ENCODE data around the gene CACNG5. TPM values are rescaled to one million over a fixed set of nuclear protein-coding genes. Genes with fewer than 3 reads are reported as not detected.

Gene CACNG5
- polyA plus RNA-seq, 1 donor, result not detected

- no peak for DNase-seq (ENCODE audit: low read depth)
These were observed 12.9 kb upstream of the CACNG5 start for GRCh38 chr17:66822009-66822408.

- no peak for DNase-seq (ENCODE audit: low read depth)
These were observed 8.1 kb upstream of the CACNG5 start for GRCh38 chr17:66826856-66827255.

GRCh38 chr17:66829386-66829864 is 5.5 kb upstream of the CACNG5 start:
- peak; percentile 48 for DNase-seq (ENCODE audit: low read depth)

- no peak for DNase-seq (ENCODE audit: low read depth)
These were observed 5.0 kb upstream of the CACNG5 start for GRCh38 chr17:66829883-66830282.

- DNase-seq (ENCODE audit: low read depth), result no peak
These were observed 4.5 kb upstream of the CACNG5 start for GRCh38 chr17:66830451-66830850.

- no peak for DNase-seq (ENCODE audit: low read depth)
These were observed 3.3 kb upstream of the CACNG5 start for GRCh38 chr17:66831383-66832210.

- DNase-seq (ENCODE audit: low read depth), result no peak
These were observed 1.7 kb upstream of the CACNG5 start for GRCh38 chr17:66833201-66833600.

- DNase-seq (ENCODE audit: low read depth), result no peak
These were observed 445 bp upstream of the CACNG5 start for GRCh38 chr17:66834426-66834918.

GRCh38 chr17:66835476-66835875 is 559 bp downstream of the CACNG5 start:
- no peak for DNase-seq (ENCODE audit: low read depth)

- DNase-seq (ENCODE audit: low read depth), result no peak
These were observed 1.4 kb downstream of the CACNG5 start for GRCh38 chr17:66836063-66837005.

GRCh38 chr17:66837226-66837625 is 2.3 kb downstream of the CACNG5 start:
- DNase-seq (ENCODE audit: low read depth), result no peak

- no peak for DNase-seq (ENCODE audit: low read depth)
These were observed 3.2 kb downstream of the CACNG5 start for GRCh38 chr17:66837885-66838665.

GRCh38 chr17:66839616-66840015 is 4.7 kb downstream of the CACNG5 start:
- no peak for DNase-seq (ENCODE audit: low read depth)

GRCh38 chr17:66840061-66840460 is 5.1 kb downstream of the CACNG5 start:
- DNase-seq (ENCODE audit: low read depth), result no peak

- no peak for DNase-seq (ENCODE audit: low read depth)
These were observed 6.4 kb downstream of the CACNG5 start for GRCh38 chr17:66841328-66841727.

- no peak for DNase-seq (ENCODE audit: low read depth)
These were observed 6.8 kb downstream of the CACNG5 start for GRCh38 chr17:66841744-66842143.

- DNase-seq (ENCODE audit: low read depth), result no peak
These were observed 7.6 kb downstream of the CACNG5 start for GRCh38 chr17:66842505-66842904.

- no peak for DNase-seq (ENCODE audit: low read depth)
These were observed 8.0 kb downstream of the CACNG5 start for GRCh38 chr17:66842959-66843358.

- DNase-seq (ENCODE audit: low read depth), result no peak
These were observed 8.7 kb downstream of the CACNG5 start for GRCh38 chr17:66843627-66844026.

- no peak for DNase-seq (ENCODE audit: low read depth)
These were observed 12.8 kb downstream of the CACNG5 start for GRCh38 chr17:66847704-66848103.

- no peak for DNase-seq (ENCODE audit: low read depth)
These were observed 13.6 kb downstream of the CACNG5 start for GRCh38 chr17:66848496-66848895.

All from forelimb muscle (tissue), 1 donor.